ENCODE data around the gene PDCD6IP.

PDCD6IP gene

DNA sequence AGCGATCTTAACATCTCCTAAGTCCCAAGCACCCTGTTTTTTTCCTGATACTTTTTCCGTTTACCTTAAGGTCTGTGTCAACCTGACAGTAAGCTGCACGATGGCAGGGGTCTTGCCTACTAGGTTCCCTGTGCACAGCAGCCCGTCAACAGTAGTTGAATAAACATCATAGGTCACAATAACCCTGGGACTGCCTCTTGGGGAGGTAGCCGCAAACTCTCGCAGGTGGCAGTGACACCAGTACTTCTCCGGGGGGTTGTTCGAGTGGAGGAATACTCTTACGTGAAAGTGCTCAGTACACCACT, 365 bp upstream of the PDCD6IP start:
- H3K4me3 ChIP-seq (ENCODE audit: low read depth, low read length): peak overlapping the region; percentile 95
- no peak for DNase-seq
- peaks cover 4% of the 10 kb centered on the region for H3K36me3 ChIP-seq (replicated peaks)
- no peaks in the 10 kb centered on the region for H3K27me3 ChIP-seq (replicated peaks)
- in situ Hi-C loops (cut with HindIII; ENCODE audit: low pct_ligation_motif_present, low sequenced_read_pairs): loop anchor here (25.0 kb wide), 1 partner anchor 161 kb away; no protein-coding TSS in a partner anchor
- peak overlapping the region; percentile 88 for H3K27ac ChIP-seq
- TF ChIP-seq, protein P1, sequence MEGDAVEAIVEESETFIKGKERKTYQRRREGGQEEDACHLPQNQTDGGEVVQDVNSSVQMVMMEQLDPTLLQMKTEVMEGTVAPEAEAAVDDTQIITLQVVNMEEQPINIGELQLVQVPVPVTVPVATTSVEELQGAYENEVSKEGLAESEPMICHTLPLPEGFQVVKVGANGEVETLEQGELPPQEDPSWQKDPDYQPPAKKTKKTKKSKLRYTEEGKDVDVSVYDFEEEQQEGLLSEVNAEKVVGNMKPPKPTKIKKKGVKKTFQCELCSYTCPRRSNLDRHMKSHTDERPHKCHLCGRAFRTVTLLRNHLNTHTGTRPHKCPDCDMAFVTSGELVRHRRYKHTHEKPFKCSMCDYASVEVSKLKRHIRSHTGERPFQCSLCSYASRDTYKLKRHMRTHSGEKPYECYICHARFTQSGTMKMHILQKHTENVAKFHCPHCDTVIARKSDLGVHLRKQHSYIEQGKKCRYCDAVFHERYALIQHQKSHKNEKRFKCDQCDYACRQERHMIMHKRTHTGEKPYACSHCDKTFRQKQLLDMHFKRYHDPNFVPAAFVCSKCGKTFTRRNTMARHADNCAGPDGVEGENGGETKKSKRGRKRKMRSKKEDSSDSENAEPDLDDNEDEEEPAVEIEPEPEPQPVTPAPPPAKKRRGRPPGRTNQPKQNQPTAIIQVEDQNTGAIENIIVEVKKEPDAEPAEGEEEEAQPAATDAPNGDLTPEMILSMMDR (IDR thresholded peaks at IDR 0.05; ENCODE audit: low read depth, low read length, missing control alignments): no peak

DNA sequence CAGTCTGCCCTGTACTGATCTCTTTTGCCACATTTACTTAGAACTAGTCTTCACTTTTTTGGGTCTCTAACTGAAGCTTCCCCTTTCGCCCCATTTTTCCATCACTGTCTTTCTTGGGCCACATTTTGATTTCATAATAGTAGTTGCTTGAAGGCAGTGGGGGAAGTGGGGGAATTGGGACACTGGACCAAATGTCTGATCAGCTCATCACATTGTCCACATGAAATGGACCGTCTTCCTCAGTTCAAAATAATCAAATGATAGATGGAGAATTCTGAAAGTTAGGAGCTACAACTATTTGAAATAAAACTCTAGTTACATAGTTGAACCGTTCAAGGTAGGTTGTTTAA, 747 bp downstream of the PDCD6IP start:
- Histone ChIP-seq H3K4me3 (ENCODE audit: low read depth, low read length) (peak overlapping the region; percentile 95), H3K27me3 (replicated peaks) (no peaks in the 10 kb centered on the region), H3K36me3 (replicated peaks) (peaks cover 8% of the 10 kb centered on the region), H3K27ac (peak overlapping the region; percentile 88)
- in situ Hi-C loops (cut with HindIII; ENCODE audit: low pct_ligation_motif_present, low sequenced_read_pairs): loop anchor here (25.0 kb wide), 1 partner anchor 162 kb away; no protein-coding TSS in a partner anchor
- no peak for DNase-seq
- TF ChIP-seq, protein P1 (IDR thresholded peaks at IDR 0.05; ENCODE audit: low read depth, low read length, missing control alignments): no peak

DNA sequence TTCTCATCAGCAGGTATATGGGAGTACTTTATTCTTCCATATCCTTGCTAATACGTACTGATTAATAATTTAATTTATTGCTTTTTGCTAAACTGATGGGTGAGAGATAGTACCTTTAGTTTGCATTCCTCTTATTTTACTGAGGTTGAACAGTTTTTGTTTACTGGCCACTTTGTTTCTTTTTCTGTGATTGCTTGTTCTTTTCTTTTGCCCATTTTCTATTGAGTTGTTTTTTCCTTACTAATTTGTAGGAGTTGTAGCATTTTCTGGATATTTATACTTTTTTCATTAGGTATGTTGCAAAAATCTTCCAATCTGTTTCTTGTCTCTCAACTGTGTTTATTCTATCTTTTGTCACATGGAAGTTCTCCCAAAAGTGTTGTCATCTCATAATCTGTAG, 4.8 kb downstream of the PDCD6IP start:
- in situ Hi-C loops (cut with HindIII; ENCODE audit: low pct_ligation_motif_present, low sequenced_read_pairs): no loop called here
- Histone ChIP-seq H3K4me3 (ENCODE audit: low read depth, low read length) (no peak overlapping the region), H3K27ac (no peak overlapping the region), H3K27me3 (replicated peaks) (no peaks in the 10 kb centered on the region), H3K36me3 (replicated peaks) (peaks cover 8% of the 10 kb centered on the region)
- DNase-seq: no peak
- TF ChIP-seq, protein P1 (IDR thresholded peaks at IDR 0.05; ENCODE audit: low read depth, low read length, missing control alignments): no peak

DNA sequence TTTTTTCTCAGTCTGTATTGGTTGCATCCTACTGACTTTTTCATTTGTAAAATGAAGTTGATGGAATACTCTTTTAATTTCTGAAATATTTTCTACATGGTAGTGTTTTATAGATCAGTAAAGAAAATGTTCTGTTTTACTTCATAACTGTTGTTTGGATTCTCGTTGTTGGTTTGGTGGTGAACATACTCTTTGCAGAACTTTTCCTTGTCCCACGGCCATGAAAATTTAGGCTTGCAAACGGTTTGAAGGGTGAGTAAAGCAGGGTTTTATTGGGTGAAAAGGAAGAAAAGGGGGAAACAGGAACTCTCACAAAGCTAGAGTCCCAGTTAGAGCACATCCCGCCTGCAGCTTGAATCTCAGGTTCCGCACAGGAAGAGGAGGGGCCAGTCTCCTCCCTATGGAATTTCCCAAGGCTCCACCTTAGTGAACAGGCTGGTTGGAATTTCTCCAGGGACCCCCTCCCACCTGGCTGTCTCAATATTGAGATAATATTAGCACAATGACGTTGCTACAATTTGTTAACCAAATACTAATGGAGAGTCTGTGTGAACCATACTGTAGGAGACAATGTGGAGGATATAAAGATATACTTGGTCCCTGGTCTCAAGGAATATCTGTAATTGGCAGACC, 5.6 kb downstream of the PDCD6IP start:
- Histone ChIP-seq H3K27me3 (replicated peaks) (no peaks in the 10 kb centered on the region), H3K4me3 (ENCODE audit: low read depth, low read length) (no peak overlapping the region), H3K36me3 (replicated peaks) (peaks cover 8% of the 10 kb centered on the region), H3K27ac (no peak overlapping the region)
- DNase-seq: no peak
- TF ChIP-seq, protein P1 (IDR thresholded peaks at IDR 0.05; ENCODE audit: low read depth, low read length, missing control alignments): no peak
- in situ Hi-C loops (cut with HindIII; ENCODE audit: low pct_ligation_motif_present, low sequenced_read_pairs): no loop called here

DNA sequence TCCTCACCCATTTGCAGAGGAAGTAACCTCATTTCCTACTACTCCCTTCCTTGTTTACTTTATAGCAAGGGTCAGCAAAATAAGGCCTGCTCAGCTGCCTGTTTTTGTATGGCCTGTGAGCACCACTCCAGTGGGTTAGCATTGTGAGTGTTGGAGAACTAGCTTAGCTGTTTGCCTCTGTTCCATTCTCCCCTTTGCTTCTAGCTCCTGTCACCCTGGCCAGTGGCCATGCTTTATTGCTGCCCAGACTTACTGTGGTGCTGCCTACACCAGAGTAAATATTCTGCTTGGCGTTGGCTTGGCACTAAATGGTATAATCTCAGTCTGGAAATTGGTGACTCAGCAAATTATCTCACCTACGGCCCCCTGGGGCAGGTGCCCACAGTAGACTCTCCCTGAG, 8.8 kb downstream of the PDCD6IP start:
- no peak for DNase-seq
- TF ChIP-seq, protein P1 (IDR thresholded peaks at IDR 0.05; ENCODE audit: low read depth, low read length, missing control alignments): no peak
- Histone ChIP-seq H3K27ac (no peak overlapping the region), H3K36me3 (replicated peaks) (peaks cover 8% of the 10 kb centered on the region), H3K4me3 (ENCODE audit: low read depth, low read length) (no peak overlapping the region), H3K27me3 (replicated peaks) (no peaks in the 10 kb centered on the region)
- in situ Hi-C loops (cut with HindIII; ENCODE audit: low pct_ligation_motif_present, low sequenced_read_pairs): no loop called here

DNA sequence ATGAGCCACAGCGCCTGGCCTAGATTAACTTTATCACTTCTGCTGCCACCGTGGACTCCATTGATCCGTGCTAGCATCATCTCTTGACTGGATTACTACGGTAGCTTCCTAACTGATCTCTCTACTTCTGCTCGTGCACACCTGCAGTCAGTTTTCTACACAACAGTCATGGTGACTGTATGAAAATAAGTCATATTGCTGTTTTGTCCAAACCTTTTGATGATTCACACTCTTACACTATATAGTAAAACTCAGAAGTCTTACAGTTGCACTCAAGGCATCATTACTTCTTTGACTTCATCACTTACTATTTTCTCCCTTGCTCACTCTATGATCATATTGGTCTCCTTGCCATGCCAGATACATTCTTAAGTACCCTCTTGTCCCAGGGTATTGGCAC, 10.1 kb downstream of the PDCD6IP start:
- peaks cover 5% of the 10 kb centered on the region for H3K36me3 ChIP-seq (replicated peaks)
- H3K27ac ChIP-seq: no peak overlapping the region
- no peaks in the 10 kb centered on the region for H3K27me3 ChIP-seq (replicated peaks)
- H3K4me3 ChIP-seq (ENCODE audit: low read depth, low read length): no peak overlapping the region
- in situ Hi-C loops (cut with HindIII; ENCODE audit: low pct_ligation_motif_present, low sequenced_read_pairs): no loop called here
- DNase-seq: no peak
- TF ChIP-seq, protein P1 (IDR thresholded peaks at IDR 0.05; ENCODE audit: low read depth, low read length, missing control alignments): no peak

Measured in brain microvascular endothelial cell (primary cell).